Left renal pelvis (tissue), 4 donors: ENCODE results near the gene FKBP5. TPM values are rescaled to one million over a fixed set of nuclear protein-coding genes. Genes with fewer than 3 reads are reported as not detected.
"Not testable (repeated sequence)": the region's sequence is repeated elsewhere in the genome, so short reads cannot be mapped to it uniquely, and the experiment has no call there.

ENCODE experiments used
- DNase-seq, 4 donors: peaks; one replicate each; pipeline ENCODE4 v3.0.0-alpha.2; 2013; ENCODE audit warnings: low read depth in 4 of 4, low spot score in 3 of 4
- polyA plus RNA-seq, 4 donors: library from polyadenylated mRNA; unstranded; fragments of 120-200 nt; gene quantifications; one replicate each; pipeline ENCODE4 v1.2.1, GENCODE V29; 2013; ENCODE audit not compliant: insufficient read length in 4 of 4

Gene FKBP5
- polyA plus RNA-seq, 4 donors = 18.0 to 32.7 (median 26.0) TPM

GRCh38 chr6:35694462-35694861 lies 5.7 kb upstream of the FKBP5 start:
- no peak for DNase-seq

GRCh38 chr6:35691027-35691824 lies 2.5 kb upstream of the FKBP5 start:
- no peak for DNase-seq

GRCh38 chr6:35690484-35690883 lies 1.8 kb upstream of the FKBP5 start:
- DNase-seq = no peak

- DNase-seq = not testable (repeated sequence)
Observed at GRCh38 chr6:35690006-35690405, 1.3 kb upstream of the FKBP5 start.

GRCh38 chr6:35687658-35688604 lies 784 bp downstream of the FKBP5 start:
- peak in 3 of 4 donors; percentile 15 to 20 (median 18) for DNase-seq

- no peak for DNase-seq
Observed at GRCh38 chr6:35686873-35687555, 1.7 kb downstream of the FKBP5 start.

- no peak for DNase-seq
Observed at GRCh38 chr6:35686436-35686835, 2.3 kb downstream of the FKBP5 start.

GRCh38 chr6:35683267-35683666 lies 5.4 kb downstream of the FKBP5 start:
- no peak for DNase-seq

GRCh38 chr6:35681298-35681697 lies 7.4 kb downstream of the FKBP5 start:
- no peak for DNase-seq

- no peak for DNase-seq
Observed at GRCh38 chr6:35679399-35679798, 9.3 kb downstream of the FKBP5 start.

GRCh38 chr6:35678814-35679213 lies 9.9 kb downstream of the FKBP5 start:
- DNase-seq = no peak

GRCh38 chr6:35678021-35678654 lies 10.6 kb downstream of the FKBP5 start:
- DNase-seq = no peak

GRCh38 chr6:35677456-35677855 lies 11.3 kb downstream of the FKBP5 start:
- no peak for DNase-seq

- DNase-seq = no peak
Observed at GRCh38 chr6:35675871-35676459, 12.8 kb downstream of the FKBP5 start.

GRCh38 chr6:35674594-35674993 lies 14.1 kb downstream of the FKBP5 start:
- no peak for DNase-seq

GRCh38 chr6:35673755-35674154 lies 15.0 kb downstream of the FKBP5 start:
- no peak for DNase-seq

GRCh38 chr6:35673284-35673666 lies 15.4 kb downstream of the FKBP5 start:
- DNase-seq = not testable (repeated sequence)

- DNase-seq = not testable (repeated sequence)
Observed at GRCh38 chr6:35670453-35670852, 18.3 kb downstream of the FKBP5 start.

- DNase-seq = peak in 1 of 4 donors; percentile 22
Observed at GRCh38 chr6:35669451-35670045, 19.2 kb downstream of the FKBP5 start.
